ENCODE data around the gene SERPINA1.

GRCh38 chr14:94367347-94368242 is 20.8 kb downstream of the SERPINA1 start:
- TF ChIP-seq, protein P1, sequence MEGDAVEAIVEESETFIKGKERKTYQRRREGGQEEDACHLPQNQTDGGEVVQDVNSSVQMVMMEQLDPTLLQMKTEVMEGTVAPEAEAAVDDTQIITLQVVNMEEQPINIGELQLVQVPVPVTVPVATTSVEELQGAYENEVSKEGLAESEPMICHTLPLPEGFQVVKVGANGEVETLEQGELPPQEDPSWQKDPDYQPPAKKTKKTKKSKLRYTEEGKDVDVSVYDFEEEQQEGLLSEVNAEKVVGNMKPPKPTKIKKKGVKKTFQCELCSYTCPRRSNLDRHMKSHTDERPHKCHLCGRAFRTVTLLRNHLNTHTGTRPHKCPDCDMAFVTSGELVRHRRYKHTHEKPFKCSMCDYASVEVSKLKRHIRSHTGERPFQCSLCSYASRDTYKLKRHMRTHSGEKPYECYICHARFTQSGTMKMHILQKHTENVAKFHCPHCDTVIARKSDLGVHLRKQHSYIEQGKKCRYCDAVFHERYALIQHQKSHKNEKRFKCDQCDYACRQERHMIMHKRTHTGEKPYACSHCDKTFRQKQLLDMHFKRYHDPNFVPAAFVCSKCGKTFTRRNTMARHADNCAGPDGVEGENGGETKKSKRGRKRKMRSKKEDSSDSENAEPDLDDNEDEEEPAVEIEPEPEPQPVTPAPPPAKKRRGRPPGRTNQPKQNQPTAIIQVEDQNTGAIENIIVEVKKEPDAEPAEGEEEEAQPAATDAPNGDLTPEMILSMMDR (IDR thresholded peaks at IDR 0.05), result no peak
- TF ChIP-seq EZH2phosphoT487 (IDR thresholded peaks at IDR 0.05) (no peak), EZH2 (IDR thresholded peaks at IDR 0.05) (no peak)
